CD14-positive monocyte (primary cell): ENCODE measurements around the gene ITGB3BP. TPM values are rescaled to one million over a fixed set of nuclear protein-coding genes. Genes with fewer than 3 reads are reported as not detected.

Experiments used
- DNase-seq, 3 donors: peaks; one replicate each; pipeline ENCODE4 v3.0.0-alpha.2; 2011 to 2022
- H2AFZ ChIP-seq: 2 replicates; pipeline ENCODE4 v1.6.0; 2012; ENCODE audit warnings: mild to moderate bottlenecking, low read depth, low read length, inconsistent platforms; ENCODE audit not compliant: insufficient read depth, poor library complexity, severe bottlenecking
- H3K27ac ChIP-seq, 2 donors: 1 replicate in 1 of 2; 2 replicates in 1 of 2; pipeline ENCODE4 v1.5.1; 2012 to 2013; ENCODE audit warnings: low read length in 2 of 2, control low read depth in 1 of 2, inconsistent platforms in 1 of 2, low read depth in 1 of 2, mild to moderate bottlenecking in 1 of 2
- H3K27me3 ChIP-seq, 2 donors: one replicate each; pipeline versions ENCODE4 v1.6.0 to v1.6.1; 2011 to 2013; ENCODE audit warnings: low read length in 2 of 2; ENCODE audit not compliant: control insufficient read depth in 2 of 2, insufficient read depth in 2 of 2
- H3K36me3 ChIP-seq, 2 donors: replicated peaks in 1 of 2; 1 replicate in 1 of 2; 2 replicates in 1 of 2; pipeline versions ENCODE4 v1.5.1 to v1.6.1; 2012 to 2013; ENCODE audit warnings: low read length in 2 of 2, control low read depth in 1 of 2, inconsistent platforms in 1 of 2, mild to moderate bottlenecking in 1 of 2; ENCODE audit not compliant: insufficient read depth in 2 of 2, control insufficient read depth in 1 of 2
- H3K4me1 ChIP-seq, 2 donors: 1 replicate in 1 of 2; 2 replicates in 1 of 2; pipeline versions ENCODE4 v1.5.1 to v1.6.1; 2012 to 2013; ENCODE audit warnings: low read length in 2 of 2, control low read depth in 1 of 2, inconsistent platforms in 1 of 2, mild to moderate bottlenecking in 1 of 2, moderate library complexity in 1 of 2; ENCODE audit not compliant: insufficient read depth in 2 of 2, control insufficient read depth in 1 of 2
- H3K4me2 ChIP-seq: replicated peaks from 2 replicates; pipeline ENCODE3; 2012; ENCODE audit warnings: low read length, moderate library complexity, mild to moderate bottlenecking; ENCODE audit not compliant: poor library complexity, severe bottlenecking; ENCODE audit errors: extremely low read depth
- H3K4me3 ChIP-seq, 3 experiments: fragments of 200-600 bp in 1 of 3; sonication (generic) in 1 of 3; replicated peaks in 1 of 3; 1 replicate in 2 of 3; 2 replicates in 1 of 3; pipeline ENCODE4 v1.5.1; 2011 to 2013; ENCODE audit warnings: low read length in 3 of 3, mild to moderate bottlenecking in 3 of 3, control low read depth in 2 of 3, low read depth in 2 of 3, inconsistent platforms in 1 of 3, moderate library complexity in 1 of 3
- H3K79me2 ChIP-seq: 2 replicates; pipeline ENCODE4 v1.6.0; 2012; ENCODE audit warnings: mild to moderate bottlenecking, control low read depth, inconsistent platforms, low read length, moderate library complexity; ENCODE audit not compliant: insufficient read depth
- H3K9ac ChIP-seq: 2 replicates; pipeline ENCODE4 v1.6.0; 2017; ENCODE audit warnings: low read length, mild to moderate bottlenecking; ENCODE audit not compliant: insufficient read depth, poor library complexity, severe bottlenecking
- H3K9me3 ChIP-seq, 2 donors: replicated peaks in 1 of 2; 1 replicate in 1 of 2; 2 replicates in 1 of 2; pipeline versions ENCODE4 v1.5.1 to v1.6.1; 2012 to 2013; ENCODE audit warnings: low read length in 2 of 2, control low read depth in 1 of 2; ENCODE audit not compliant: control insufficient read depth in 1 of 2, insufficient read depth in 1 of 2
- H4K20me1 ChIP-seq: 2 replicates; pipeline ENCODE4 v1.6.0; 2012; ENCODE audit warnings: mild to moderate bottlenecking, low read length, control low read depth, moderate library complexity; ENCODE audit not compliant: insufficient read depth
- H3K27ac Mint-ChIP-seq, 7 donors: one replicate each; pipeline ENCODE4 v1.8.0; 2020; ENCODE audit warnings: mild to moderate bottlenecking in 7 of 7, mixed read lengths in 7 of 7, moderate library complexity in 6 of 7, inconsistent platforms in 2 of 7
- H3K27me3 Mint-ChIP-seq, 3 donors: one replicate each; pipeline ENCODE4 v1.8.0; 2021 to 2022; ENCODE audit warnings: low read depth in 3 of 3, mild to moderate bottlenecking in 3 of 3, mixed read lengths in 3 of 3, moderate library complexity in 3 of 3, inconsistent platforms in 1 of 3
- H3K36me3 Mint-ChIP-seq, 2 donors: one replicate each; pipeline ENCODE4 v1.8.0; 2020; ENCODE audit warnings: mixed read lengths in 2 of 2, inconsistent platforms in 1 of 2, mild to moderate bottlenecking in 1 of 2
- H3K4me1 Mint-ChIP-seq: one replicate; pipeline ENCODE4 v1.8.0; 2020; ENCODE audit warnings: mild to moderate bottlenecking, mixed read lengths
- H3K4me3 Mint-ChIP-seq, 2 donors: one replicate each; pipeline ENCODE4 v1.8.0; 2020; ENCODE audit warnings: mild to moderate bottlenecking in 2 of 2, mixed read lengths in 2 of 2, moderate library complexity in 1 of 2
- H3K9me3 Mint-ChIP-seq, 7 donors: one replicate each; pipeline ENCODE4 v1.8.0; 2020 to 2022; ENCODE audit warnings: mixed read lengths in 7 of 7, mild to moderate bottlenecking in 6 of 7, moderate library complexity in 6 of 7, inconsistent platforms in 2 of 7
- WGBS: methylation state at CpG from one replicate; pipeline ENCODE4 v1.1.5; 2013; ENCODE audit warnings: missing lambda C conversion rate; ENCODE audit not compliant: insufficient coverage; 5-methylcytosine and 5-hydroxymethylcytosine counted together
- intact Hi-C, 2 donors: fragments of 100-400 bp; cut with micrococcal nuclease; formaldehyde crosslinking; loops; one replicate each; pipeline versions ENCODE4 v1.15.0 to v1.15.1; 2023
- polyA plus RNA-seq, 3 donors: library from polyadenylated mRNA; depleted of rRNA in 1 of 3; unstranded in 2 of 3; stranded (reverse) in 1 of 3; fragments of 300-500 nt in 2 of 3; fragments of >200 nt in 1 of 3; fragmentation: Illumina TruSeq in 2 of 3; gene quantifications; 1 replicate in 2 of 3; 2 replicates in 1 of 3; pipeline ENCODE4 v1.2.3, GENCODE V29; 2012 to 2021
- TF ChIP-seq, protein P1 (sequence below): fragments of 200-600 bp; IDR thresholded peaks from one replicate; pipeline ENCODE4 v1.8.0; 2022; ENCODE audit warnings: antibody characterized with exemption, mild to moderate bottlenecking

ITGB3BP gene
- polyA plus RNA-seq, 3 donors = 5.2 to 7.0 (median 6.6) TPM

DNA sequence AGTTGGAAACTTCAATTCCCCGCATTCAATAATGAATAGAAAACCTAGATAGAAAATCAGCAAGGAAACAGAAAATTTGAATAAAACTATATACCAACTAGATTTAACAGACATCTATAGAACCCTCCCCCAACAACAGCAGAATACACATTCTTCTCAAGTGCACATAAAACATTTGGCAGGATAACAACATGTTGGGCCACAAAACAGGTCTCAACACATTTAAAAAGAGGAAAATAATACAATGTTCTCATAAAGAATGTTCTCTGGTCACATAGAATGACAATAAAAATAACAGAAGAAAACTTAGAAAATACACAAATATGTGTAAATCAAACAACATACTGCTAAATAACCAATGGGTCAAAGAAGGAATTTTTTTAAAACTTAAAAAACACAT lies 24.9 kb downstream of the ITGB3BP start:
- Mint-ChIP-seq H3K27me3 (peaks cover 0 to 2% (median 0%) of the 10 kb centered on the region in 3 donors), H3K36me3 (peaks cover 5 to 8% of the 10 kb centered on the region in 2 donors), H3K4me1 (peaks cover 6% of the 10 kb centered on the region), H3K4me3 (no peak overlapping the region), H3K27ac (no peak overlapping the region), H3K9me3 (peaks cover 0 to 4% (median 0%) of the 10 kb centered on the region in 7 donors)
- H3K4me1 ChIP-seq = no peaks in the 10 kb centered on the region
- no peaks in the 10 kb centered on the region for H3K9me3 ChIP-seq
- H3K27ac ChIP-seq = no peak overlapping the region
- H3K27me3 ChIP-seq = no peaks in the 10 kb centered on the region
- TF ChIP-seq, protein P1, sequence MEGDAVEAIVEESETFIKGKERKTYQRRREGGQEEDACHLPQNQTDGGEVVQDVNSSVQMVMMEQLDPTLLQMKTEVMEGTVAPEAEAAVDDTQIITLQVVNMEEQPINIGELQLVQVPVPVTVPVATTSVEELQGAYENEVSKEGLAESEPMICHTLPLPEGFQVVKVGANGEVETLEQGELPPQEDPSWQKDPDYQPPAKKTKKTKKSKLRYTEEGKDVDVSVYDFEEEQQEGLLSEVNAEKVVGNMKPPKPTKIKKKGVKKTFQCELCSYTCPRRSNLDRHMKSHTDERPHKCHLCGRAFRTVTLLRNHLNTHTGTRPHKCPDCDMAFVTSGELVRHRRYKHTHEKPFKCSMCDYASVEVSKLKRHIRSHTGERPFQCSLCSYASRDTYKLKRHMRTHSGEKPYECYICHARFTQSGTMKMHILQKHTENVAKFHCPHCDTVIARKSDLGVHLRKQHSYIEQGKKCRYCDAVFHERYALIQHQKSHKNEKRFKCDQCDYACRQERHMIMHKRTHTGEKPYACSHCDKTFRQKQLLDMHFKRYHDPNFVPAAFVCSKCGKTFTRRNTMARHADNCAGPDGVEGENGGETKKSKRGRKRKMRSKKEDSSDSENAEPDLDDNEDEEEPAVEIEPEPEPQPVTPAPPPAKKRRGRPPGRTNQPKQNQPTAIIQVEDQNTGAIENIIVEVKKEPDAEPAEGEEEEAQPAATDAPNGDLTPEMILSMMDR = no peak
- intact Hi-C loops = no loop called here
- no peak overlapping the region for H3K9ac ChIP-seq
- no peak overlapping the region for H3K4me3 ChIP-seq
- H3K4me2 ChIP-seq = no peak overlapping the region
- H3K36me3 ChIP-seq = no peaks in the 10 kb centered on the region
- DNase-seq = no peak
- H2AFZ ChIP-seq = no peak overlapping the region
- WGBS = no CpG with 5 or more reads among the region's 1 CpG
- H3K79me2 ChIP-seq = no peaks in the 10 kb centered on the region
- H4K20me1 ChIP-seq = no peaks in the 10 kb centered on the region

DNA sequence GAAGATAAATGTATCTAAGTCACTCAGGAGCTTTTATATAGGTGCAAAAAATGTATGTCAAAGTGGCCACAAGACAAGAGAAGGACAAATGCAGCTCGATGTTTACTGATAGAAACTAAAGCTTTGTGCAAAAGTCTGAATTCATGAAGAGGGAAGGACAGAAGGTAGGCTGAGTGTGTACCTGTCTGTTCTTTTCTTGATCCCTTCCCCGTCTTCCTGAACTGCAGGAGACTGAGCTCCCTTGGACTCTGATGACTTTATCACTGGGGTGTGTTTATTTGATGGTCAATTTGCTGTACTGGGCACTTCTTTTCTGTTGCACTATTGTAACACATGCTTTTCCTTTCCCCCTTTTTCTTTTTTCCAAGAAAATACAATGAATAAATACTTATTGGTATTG lies 25.4 kb downstream of the ITGB3BP start:
- Mint-ChIP-seq H3K9me3 (peaks cover 0 to 3% (median 0%) of the 10 kb centered on the region in 7 donors), H3K27ac (no peak overlapping the region), H3K36me3 (peaks cover 6 to 8% of the 10 kb centered on the region in 2 donors), H3K4me3 (no peak overlapping the region), H3K4me1 (peaks cover 6% of the 10 kb centered on the region), H3K27me3 (peaks cover 0 to 2% (median 0%) of the 10 kb centered on the region in 3 donors)
- no peaks in the 10 kb centered on the region for H4K20me1 ChIP-seq
- H2AFZ ChIP-seq = no peak overlapping the region
- H3K27me3 ChIP-seq = no peaks in the 10 kb centered on the region
- no peak overlapping the region for H3K4me3 ChIP-seq
- H3K9me3 ChIP-seq = no peaks in the 10 kb centered on the region
- no peaks in the 10 kb centered on the region for H3K79me2 ChIP-seq
- no peak for DNase-seq
- no peaks in the 10 kb centered on the region for H3K4me1 ChIP-seq
- TF ChIP-seq, protein P1 = no peak
- no peak overlapping the region for H3K27ac ChIP-seq
- H3K36me3 ChIP-seq = no peaks in the 10 kb centered on the region
- no peak overlapping the region for H3K9ac ChIP-seq
- H3K4me2 ChIP-seq = no peak overlapping the region
- WGBS = 100% methylated on average over 1 of the region's 2 CpGs
- intact Hi-C loops = no loop called here
